HG03442 (cell line): ENCODE results near the gene TRRAP.
"Not testable (repeated sequence)": the region's sequence is repeated elsewhere in the genome, so short reads cannot be mapped to it uniquely, and the experiment has no call there.

ENCODE experiments used
- ATAC-seq: cut with Tn5 transposase; IDR thresholded peaks from one replicate; pipeline ENCODE4 v1.9.1; 2021; ENCODE audit warnings: mild to moderate bottlenecking, moderate library complexity; ENCODE audit not compliant: unreplicated experiment

TRRAP gene

GRCh38 chr7:99040104-99040958 is 162.0 kb downstream of the TRRAP start:
- no peak for ATAC-seq

GRCh38 chr7:99041526-99041925 is 163.2 kb downstream of the TRRAP start:
- no peak for ATAC-seq

GRCh38 chr7:99042957-99043356 is 164.6 kb downstream of the TRRAP start:
- no peak for ATAC-seq

DNA sequence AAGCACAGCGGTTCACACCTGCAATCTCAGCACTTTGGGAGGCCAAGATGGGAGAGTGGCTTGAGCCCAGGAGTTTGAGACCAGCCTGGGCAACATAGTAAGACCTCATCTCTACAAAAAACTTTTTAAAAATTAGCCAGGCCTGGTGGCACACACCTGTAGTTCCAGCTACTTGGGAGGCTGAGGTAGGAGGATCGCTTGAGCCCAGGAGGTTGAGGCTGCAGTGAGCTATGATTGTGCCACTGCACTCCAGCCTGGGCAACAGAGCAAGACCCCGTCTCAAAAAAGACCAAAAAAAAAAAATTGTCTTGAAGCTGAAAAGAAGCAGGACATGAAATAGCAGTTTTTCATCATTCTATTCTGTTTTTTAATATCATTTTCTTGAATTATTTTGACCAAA is 166.5 kb downstream of the TRRAP start:
- ATAC-seq, result not testable (repeated sequence)

DNA sequence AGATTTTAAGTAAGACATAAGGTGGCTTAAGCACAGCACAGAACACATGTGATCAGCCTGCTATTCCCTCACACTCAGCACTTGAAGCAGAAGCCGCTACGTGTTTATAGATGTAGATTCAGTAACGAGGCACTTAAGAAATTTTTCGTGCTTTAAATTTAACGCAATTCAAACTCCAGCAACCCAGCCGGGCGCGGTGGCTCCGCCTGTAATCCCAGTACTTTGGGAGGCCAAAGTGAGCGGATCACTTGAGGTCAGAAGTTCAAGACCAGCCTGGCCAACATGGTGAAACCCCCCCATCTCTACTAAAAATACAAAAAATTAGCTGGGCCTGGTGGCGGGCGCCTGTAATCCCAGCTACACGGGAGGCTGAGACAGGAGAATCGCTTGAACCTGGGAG is 167.9 kb downstream of the TRRAP start:
- not testable (repeated sequence) for ATAC-seq

DNA sequence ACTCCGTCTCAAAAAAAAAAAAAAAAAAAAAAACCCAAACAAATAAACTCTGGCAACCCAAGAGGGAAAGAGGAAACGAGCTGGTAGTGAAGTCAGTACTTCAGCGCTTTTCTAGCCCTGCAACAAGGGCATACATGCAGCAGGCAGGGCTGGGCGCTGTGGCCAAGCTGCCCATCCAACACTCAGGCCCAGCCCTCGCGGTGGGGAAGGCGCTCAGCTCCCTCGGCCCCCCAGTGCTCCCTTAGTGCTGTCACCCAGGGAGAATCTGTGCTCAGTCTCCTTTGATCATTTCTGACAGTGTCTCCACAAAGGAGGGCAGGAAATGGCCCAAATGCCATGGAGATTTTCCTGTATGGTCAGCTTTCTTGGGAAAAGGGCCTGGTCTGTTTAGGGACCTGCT is 168.4 kb downstream of the TRRAP start:
- ATAC-seq, result no peak

- no peak for ATAC-seq
These were observed 169.3 kb downstream of the TRRAP start for GRCh38 chr7:99047526-99048077.

DNA sequence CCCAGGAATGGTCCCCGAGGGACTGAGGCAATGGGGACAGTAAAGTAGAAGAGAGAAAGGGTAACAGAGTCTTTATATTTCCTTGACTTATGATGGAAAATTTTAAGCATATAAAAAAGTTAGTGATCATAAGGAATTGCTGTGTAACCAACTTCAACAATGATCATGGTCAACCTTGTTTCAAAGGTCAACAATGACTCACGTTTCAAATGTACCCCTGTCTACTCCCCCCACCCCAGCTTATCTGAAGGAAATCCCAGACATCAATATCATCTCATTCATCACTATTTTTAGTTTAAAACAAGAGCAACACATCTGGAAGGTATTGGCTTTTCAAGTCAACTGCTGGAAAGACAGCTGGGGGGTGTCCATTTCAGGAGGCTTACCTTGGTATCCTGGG is 172.6 kb downstream of the TRRAP start:
- ATAC-seq, result no peak

- ATAC-seq, result no peak
These were observed 176.4 kb downstream of the TRRAP start for GRCh38 chr7:99054781-99055180.

- no peak for ATAC-seq
These were observed 182.9 kb downstream of the TRRAP start for GRCh38 chr7:99061001-99061776.
